SU-DHL-6 (cell line): ENCODE data around the gene CACNG8.

Source experiments
- H2AFZ ChIP-seq: fragments of 200-600 bp; sonication (generic); 2 replicates; pipeline ENCODE4 v1.6.1; 2014; ENCODE audit warnings: low read depth, mild to moderate bottlenecking, moderate library complexity, mixed read lengths, antibody characterized with exemption, low read length; ENCODE audit not compliant: severe bottlenecking
- H3F3A ChIP-seq: fragments of 200-600 bp; shearing (Covaris generic); 2 replicates; pipeline ENCODE4 v1.6.0; 2016; ENCODE audit warnings: antibody characterized with exemption, mild to moderate bottlenecking; ENCODE audit not compliant: insufficient read depth
- H3K27ac ChIP-seq: fragments of 200-600 bp; sonication (generic); 2 replicates; pipeline ENCODE4 v1.5.1; 2016; ENCODE audit warnings: low read depth, mild to moderate bottlenecking, low read length, moderate library complexity, mixed read lengths
- H3K27me3 ChIP-seq: fragments of 200-600 bp; sonication (generic), shearing (Covaris generic); 2 replicates; pipeline ENCODE4 v1.6.0; 2014; ENCODE audit warnings: mild to moderate bottlenecking, low read length
- H3K36me3 ChIP-seq: fragments of 200-600 bp; sonication (generic); 2 replicates; pipeline ENCODE4 v1.6.1; 2014; ENCODE audit warnings: mild to moderate bottlenecking, low read length, mixed read lengths
- H3K4me2 ChIP-seq: fragments of 300-600, 200-600 bp; shearing (Covaris generic), sonication (generic); 2 replicates; pipeline ENCODE4 v1.6.0; 2014; ENCODE audit warnings: low read length, low read depth, mild to moderate bottlenecking; ENCODE audit not compliant: poor library complexity, severe bottlenecking
- H3K4me3 ChIP-seq: fragments of 200-600 bp; sonication (generic); 2 replicates; pipeline ENCODE4 v1.5.1; 2014; ENCODE audit warnings: antibody characterized with exemption, low read length, mild to moderate bottlenecking, mixed read lengths; ENCODE audit not compliant: insufficient read depth, poor library complexity, severe bottlenecking
- H3K79me2 ChIP-seq: fragments of 200-600 bp; sonication (generic); 2 replicates; pipeline ENCODE4 v1.6.1; 2014; ENCODE audit warnings: mild to moderate bottlenecking, low read length, moderate library complexity; ENCODE audit not compliant: insufficient read depth
- H3K9ac ChIP-seq: fragments of 200-600 bp; sonication (generic); 2 replicates; pipeline ENCODE4 v1.7.0; 2014; ENCODE audit warnings: mild to moderate bottlenecking, low read length
- H3K9me2 ChIP-seq: fragments of 200-600 bp; sonication (generic); replicated peaks from 2 replicates; pipeline ENCODE4 v1.6.1; 2014; ENCODE audit warnings: low read length; ENCODE audit not compliant: insufficient read depth
- H3K9me3 ChIP-seq: fragments of 200-600 bp; sonication (generic); 2 replicates; pipeline ENCODE4 v1.6.1; 2014; ENCODE audit warnings: low read length, mixed read lengths; ENCODE audit not compliant: insufficient read depth
- H4K20me1 ChIP-seq: fragments of 200-600 bp; sonication (generic); 2 replicates; pipeline ENCODE4 v1.6.1; 2014; ENCODE audit warnings: low read depth, mild to moderate bottlenecking, antibody characterized with exemption, low read length, moderate library complexity, mixed read lengths
- CTCF ChIP-seq: fragments of 200-600 bp; sonication (generic); IDR thresholded peaks from one replicate; pipeline ENCODE4 v1.5.1; 2017; ENCODE audit warnings: antibody characterized with exemption, mild to moderate bottlenecking, low read length, moderate library complexity; ENCODE audit not compliant: insufficient read depth, poor library complexity, severe bottlenecking
- EZH2phosphoT487 ChIP-seq: fragments of 200-600 bp; sonication (generic), shearing (Covaris generic); conservative IDR thresholded peaks from 2 replicates; pipeline ENCODE4 v1.6.1; 2018; ENCODE audit warnings: mild to moderate bottlenecking, antibody characterized with exemption, low read length, moderate library complexity, mixed read lengths

The CACNG8 gene

GRCh38 chr19:53989600-53990533 lies 27.1 kb downstream of the CACNG8 start:
- H3K27me3 ChIP-seq, result no peaks in the 10 kb centered on the region
- no peaks in the 10 kb centered on the region for H3K9me2 ChIP-seq
- no peak overlapping the region for H3K27ac ChIP-seq
- H3K9me3 ChIP-seq, result no peaks in the 10 kb centered on the region
- H3K9ac ChIP-seq, result no peak overlapping the region
- H2AFZ ChIP-seq, result no peak overlapping the region
- H3K4me2 ChIP-seq, result no peak overlapping the region
- H4K20me1 ChIP-seq, result no peaks in the 10 kb centered on the region
- no peaks in the 10 kb centered on the region for H3K79me2 ChIP-seq
- no peak for TF ChIP-seq CTCF
- TF ChIP-seq EZH2phosphoT487, result no peak
- no peaks in the 10 kb centered on the region for H3K36me3 ChIP-seq
- H3K4me3 ChIP-seq, result no peak overlapping the region
- no peaks in the 10 kb centered on the region for H3F3A ChIP-seq

- no peak within 1 kb of the TSS for H3K4me3 ChIP-seq
- H3K4me2 ChIP-seq, result no peak within 1 kb of the TSS
- H3K36me3 ChIP-seq, result no peaks in the 10 kb centered on the region
- no peaks in the 10 kb centered on the region for H3F3A ChIP-seq
- no peak within 1 kb of the TSS for H3K27ac ChIP-seq
- TF ChIP-seq CTCF (no peak), EZH2phosphoT487 (no peak)
- H3K9me2 ChIP-seq, result no peaks in the 10 kb centered on the region
- no peak within 1 kb of the TSS for H2AFZ ChIP-seq
- H4K20me1 ChIP-seq, result no peaks in the 10 kb centered on the region
- no peaks in the 10 kb centered on the region for H3K79me2 ChIP-seq
- no peak within 1 kb of the TSS for H3K9ac ChIP-seq
- H3K27me3 ChIP-seq, result no peaks in the 10 kb centered on the region
- H3K9me3 ChIP-seq, result no peaks in the 10 kb centered on the region
Measured at GRCh38 chr19:53991224-53992113, 28.7 kb downstream of the CACNG8 start, which contains the start of gene CACNG6. TSS of gene CACNG6 (plus strand) at chr19:53991637. CDS start at chr19:53992878, 1,241 bp downstream.

- no peak for TF ChIP-seq EZH2phosphoT487
- Histone ChIP-seq H3K9me3 (no peaks in the 10 kb centered on the region), H2AFZ (no peak overlapping the region), H3K9me2 (no peaks in the 10 kb centered on the region), H3F3A (no peaks in the 10 kb centered on the region), H3K79me2 (no peaks in the 10 kb centered on the region), H3K4me3 (no peak overlapping the region), H3K4me2 (no peak overlapping the region), H4K20me1 (no peaks in the 10 kb centered on the region), H3K36me3 (no peaks in the 10 kb centered on the region), H3K27ac (no peak overlapping the region), H3K27me3 (no peaks in the 10 kb centered on the region), H3K9ac (no peak overlapping the region)
Measured at GRCh38 chr19:53992211-53992610, 29.5 kb downstream of the CACNG8 start.
